T-cell (primary cell): ENCODE results near the gene EP400. TPM values are rescaled to one million over a fixed set of nuclear protein-coding genes. Genes with fewer than 3 reads are reported as not detected.
A peak's percentile ranks its signal among the peaks of the same experiment; 100 is the strongest.
"Not testable (repeated sequence)": the region's sequence is repeated elsewhere in the genome, so short reads cannot be mapped to it uniquely, and the experiment has no call there.

Experiments used
- ATAC-seq, 4 experiments: fragments of 200-7000 bp in 3 of 4; fragments of 150-1000 bp in 1 of 4; cut with Tn5 transposase; replicated peaks in 1 of 4; 1 replicate in 3 of 4; 2 replicates in 1 of 4; pipeline ENCODE4 v1.10.0; 2021; ENCODE audit warnings: moderate library complexity in 3 of 4, mild to moderate bottlenecking in 2 of 4, moderate number of reproducible peaks in 1 of 4
- CTCF ChIA-PET, 2 donors: fragments of 300-600 bp; sonication (Branson Sonifier 250); formaldehyde crosslinking; loops; one replicate each; lab custom pipeline; 2022; ENCODE audit warnings: antibody characterized with exemption in 2 of 2; lab: Charles Lee
- POLR2A ChIA-PET, 2 donors: fragments of 300-600 bp; sonication (Branson Sonifier 250); formaldehyde crosslinking; loops; one replicate each; lab custom pipeline; 2022; ENCODE audit warnings: antibody characterized with exemption in 2 of 2; lab: Charles Lee
- DNase-seq, 35 experiments: peaks; one replicate each; pipeline versions ENCODE4 v3.0.0 to v3.0.0-alpha.2; 2013 to 2023
- H3K27ac ChIP-seq: one replicate; pipeline ENCODE4 v1.5.1; 2013; ENCODE audit warnings: low read length
- H3K27me3 ChIP-seq, 2 experiments: replicated peaks in 1 of 2; 1 replicate in 1 of 2; 2 replicates in 1 of 2; pipeline versions ENCODE4 v1.6.1 to v1.7.0; 2013; ENCODE audit warnings: low read length in 1 of 2, mixed read lengths in 1 of 2; ENCODE audit not compliant: control insufficient read depth in 2 of 2, insufficient read depth in 2 of 2; ENCODE audit errors: extremely low read depth in 1 of 2
- H3K36me3 ChIP-seq, 2 donors: 1 replicate in 1 of 2; 2 replicates in 1 of 2; pipeline versions ENCODE4 v1.6.1 to v1.7.0; 2013; ENCODE audit warnings: low read length in 1 of 2; ENCODE audit not compliant: control insufficient read depth in 2 of 2, insufficient read depth in 1 of 2; ENCODE audit errors: extremely low read depth in 1 of 2
- H3K4me1 ChIP-seq, 2 experiments: 1 replicate in 1 of 2; 2 replicates in 1 of 2; pipeline versions ENCODE4 v1.6.1 to v1.7.0; 2013; ENCODE audit warnings: low read length in 2 of 2, mixed read lengths in 1 of 2; ENCODE audit not compliant: insufficient read depth in 2 of 2, control insufficient read depth in 1 of 2; ENCODE audit errors: extremely low read depth in 1 of 2
- H3K4me3 ChIP-seq, 2 donors: 1 replicate in 1 of 2; 2 replicates in 1 of 2; pipeline versions ENCODE4 v1.5.1 to v1.7.0; 2013; ENCODE audit warnings: mild to moderate bottlenecking in 2 of 2, low read length in 1 of 2, moderate library complexity in 1 of 2; ENCODE audit not compliant: control insufficient read depth in 1 of 2; ENCODE audit errors: extremely low read depth in 1 of 2
- H3K9me3 ChIP-seq: 2 replicates; pipeline ENCODE4 v1.7.0; 2013
- H3K27ac Mint-ChIP-seq, 2 donors: one replicate each; pipeline ENCODE4 v1.8.0; 2020 to 2021; ENCODE audit warnings: mild to moderate bottlenecking in 2 of 2, mixed read lengths in 2 of 2
- H3K27me3 Mint-ChIP-seq, 2 donors: one replicate each; pipeline ENCODE4 v1.8.0; 2021 to 2022; ENCODE audit warnings: mixed read lengths in 2 of 2
- H3K36me3 Mint-ChIP-seq: one replicate; pipeline ENCODE4 v1.8.0; 2021; ENCODE audit warnings: mixed read lengths
- H3K4me1 Mint-ChIP-seq, 3 donors: one replicate each; pipeline ENCODE4 v1.8.0; 2020 to 2022; ENCODE audit warnings: mixed read lengths in 3 of 3, mild to moderate bottlenecking in 1 of 3
- H3K4me3 Mint-ChIP-seq, 3 donors: one replicate each; pipeline ENCODE4 v1.8.0; 2020 to 2022; ENCODE audit warnings: mild to moderate bottlenecking in 3 of 3, mixed read lengths in 3 of 3, moderate library complexity in 3 of 3
- H3K9me3 Mint-ChIP-seq, 3 donors: one replicate each; pipeline ENCODE4 v1.8.0; 2020 to 2022; ENCODE audit warnings: mixed read lengths in 3 of 3
- WGBS: methylation state at CpG from one replicate; pipeline ENCODE4 v1.1.5; 2013; ENCODE audit warnings: missing lambda C conversion rate; ENCODE audit not compliant: insufficient coverage; 5-methylcytosine and 5-hydroxymethylcytosine counted together
- total RNA-seq, 35 experiments: library from RNA in 6 of 35; stranded (reverse) in 6 of 35; fragments of 120-200 nt in 1 of 35; gene quantifications; one replicate each; pipeline versions ENCODE4 v1.2.1 to v1.2.4 and lab custom pipeline; 2013 to 2026

The EP400 gene
- total RNA-seq, 5 donors from 2014 or later (not counting 1 experiment from before 2014, with no cell fraction given) = 75.7 to 84.3 (median 79.2) TPM

DNA sequence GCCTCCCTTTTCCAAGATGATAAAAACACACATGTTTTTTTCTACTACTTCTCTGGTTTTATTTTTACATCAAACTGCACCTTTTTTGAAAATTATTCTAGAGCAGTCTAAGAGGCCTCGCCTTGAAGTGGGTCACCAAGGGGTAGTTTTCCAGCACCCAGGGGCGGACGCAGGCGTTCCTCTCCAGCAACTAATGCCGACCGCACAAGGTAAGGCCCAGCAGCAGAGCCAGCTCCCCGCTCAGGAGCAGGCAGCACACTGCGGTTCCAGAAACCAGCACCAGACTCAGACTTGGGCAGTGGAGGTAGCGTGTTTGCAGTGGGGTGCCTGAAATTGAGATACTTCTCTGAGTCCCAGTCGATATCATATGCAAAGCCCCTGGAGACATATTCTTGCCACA is 31.6 kb downstream of the EP400 start:
- 100% methylated on average over 9 of the region's 10 CpGs for WGBS

DNA sequence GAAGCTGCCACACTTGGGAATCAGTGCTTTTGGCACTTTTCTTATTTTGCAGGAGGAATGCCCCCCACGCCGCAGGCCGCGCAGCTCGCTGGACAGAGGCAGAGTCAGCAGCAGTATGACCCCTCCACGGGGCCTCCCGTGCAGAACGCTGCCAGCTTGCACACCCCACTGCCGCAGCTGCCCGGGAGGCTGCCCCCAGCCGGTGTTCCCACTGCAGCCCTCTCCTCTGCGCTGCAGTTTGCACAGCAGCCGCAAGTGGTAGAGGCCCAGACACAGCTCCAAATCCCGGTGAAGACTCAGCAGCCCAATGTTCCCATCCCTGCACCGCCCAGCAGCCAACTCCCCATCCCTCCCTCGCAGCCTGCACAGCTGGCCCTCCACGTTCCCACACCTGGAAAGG is 32.3 kb downstream of the EP400 start:
- ChIA-PET CTCF (no interaction called here), POLR2A (no interaction called here)
- Histone ChIP-seq H3K27me3 (no peaks in the 10 kb centered on the region), H3K4me1 (no peaks in the 10 kb centered on the region), H3K4me3 (no peak overlapping the region), H3K27ac (no peak overlapping the region), H3K9me3 (no peaks in the 10 kb centered on the region), H3K36me3 (peaks cover 23 to 71% of the 10 kb centered on the region in 2 donors)
- 97% methylated on average over 13 of the region's 17 CpGs for WGBS
- Mint-ChIP-seq H3K9me3 (no peaks in the 10 kb centered on the region), H3K27me3 (no peaks in the 10 kb centered on the region), H3K4me3 (no peak overlapping the region), H3K27ac (no peak overlapping the region), H3K36me3 (peaks cover 42% of the 10 kb centered on the region), H3K4me1 (peaks cover 5 to 12% (median 9%) of the 10 kb centered on the region in 3 donors)
- DNase-seq = no peak
- no peak for ATAC-seq

More for the DNA sequence above, 31.6 kb downstream of the EP400 start:
- no peaks in the 10 kb centered on the region for H3K9me3 Mint-ChIP-seq
- no peaks in the 10 kb centered on the region for H3K4me1 ChIP-seq
- peaks cover 9 to 16% (median 13%) of the 10 kb centered on the region in 3 donors for H3K4me1 Mint-ChIP-seq
- no peaks in the 10 kb centered on the region for H3K27me3 ChIP-seq
- no peaks in the 10 kb centered on the region for H3K9me3 ChIP-seq
- CTCF ChIA-PET = no interaction called here
- peaks cover 35% of the 10 kb centered on the region for H3K36me3 Mint-ChIP-seq
- no peak overlapping the region for H3K27ac Mint-ChIP-seq
- DNase-seq (no peak), ATAC-seq (no peak)
- POLR2A ChIA-PET = no interaction called here
- no peaks in the 10 kb centered on the region for H3K27me3 Mint-ChIP-seq
- peaks cover 17 to 65% of the 10 kb centered on the region in 2 donors for H3K36me3 ChIP-seq
- H3K27ac ChIP-seq = no peak overlapping the region
- H3K4me3 Mint-ChIP-seq = no peak overlapping the region
- no peak overlapping the region for H3K4me3 ChIP-seq

DNA sequence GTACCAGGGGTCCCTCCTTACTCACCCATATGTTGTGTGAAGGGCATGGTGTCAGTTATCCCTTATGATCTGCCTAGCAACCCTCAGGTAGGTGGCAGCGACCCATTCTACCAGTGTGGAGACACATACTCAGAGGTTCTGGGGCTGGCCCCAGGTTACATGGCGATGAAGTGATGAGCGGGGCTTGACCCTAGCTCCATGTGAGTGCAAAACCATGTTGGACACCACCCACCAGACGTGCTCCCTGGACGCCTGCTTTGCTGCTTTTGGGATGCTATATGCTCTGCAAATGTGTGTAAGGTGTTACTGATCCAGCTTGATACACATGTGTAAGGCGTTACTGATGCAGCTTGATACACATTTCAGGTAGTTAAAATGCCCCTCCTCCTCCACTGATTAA is 33.3 kb downstream of the EP400 start:
- Mint-ChIP-seq H3K36me3 (peaks cover 45% of the 10 kb centered on the region), H3K4me1 (peaks cover 3% of the 10 kb centered on the region in 3 donors), H3K27me3 (no peaks in the 10 kb centered on the region), H3K4me3 (no peak overlapping the region), H3K27ac (no peak overlapping the region), H3K9me3 (no peaks in the 10 kb centered on the region)
- WGBS = 100% methylated on average over 2 of the region's 6 CpGs
- no peak overlapping the region for H3K4me3 ChIP-seq
- ATAC-seq = no peak
- ChIA-PET POLR2A (no interaction called here), CTCF (no interaction called here)
- no peaks in the 10 kb centered on the region for H3K9me3 ChIP-seq
- peaks cover 24 to 81% of the 10 kb centered on the region in 2 donors for H3K36me3 ChIP-seq
- no peaks in the 10 kb centered on the region for H3K27me3 ChIP-seq
- H3K27ac ChIP-seq = no peak overlapping the region
- no peaks in the 10 kb centered on the region for H3K4me1 ChIP-seq
- DNase-seq = no peak

DNA sequence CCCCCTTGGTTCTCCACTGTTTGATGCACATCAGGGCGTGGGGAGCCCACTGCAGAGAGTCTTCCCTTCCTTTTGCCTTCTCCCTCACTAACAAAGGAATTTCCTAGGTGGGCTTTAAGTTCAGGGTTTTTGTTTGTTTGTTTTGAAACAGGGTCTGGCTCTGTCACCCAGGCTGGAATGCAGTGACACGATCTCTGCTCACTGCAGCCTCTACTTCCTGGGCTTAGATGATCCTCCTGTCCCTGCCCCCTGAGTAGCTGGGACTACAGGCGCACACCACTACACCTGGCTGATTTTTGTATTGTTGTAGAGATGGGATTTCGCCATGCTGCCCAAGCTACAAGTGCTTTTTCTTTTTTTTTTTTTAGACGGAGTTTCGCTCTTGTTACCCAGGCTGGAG is 33.8 kb downstream of the EP400 start:
- ATAC-seq (no peak), DNase-seq (no peak)
- Histone ChIP-seq H3K36me3 (peaks cover 24 to 85% of the 10 kb centered on the region in 2 donors), H3K27me3 (no peaks in the 10 kb centered on the region), H3K4me1 (no peaks in the 10 kb centered on the region), H3K9me3 (no peaks in the 10 kb centered on the region), H3K27ac (no peak overlapping the region), H3K4me3 (no peak overlapping the region)
- H3K27me3 Mint-ChIP-seq = no peaks in the 10 kb centered on the region
- ChIA-PET POLR2A (interaction anchor here in 1 of 2 donors (0.7 to 0.9 kb wide), 2 partner anchors 101 to 652 kb away, joined by 3 read pairs; no protein-coding TSS in a partner anchor), CTCF (no interaction called here)
- no peaks in the 10 kb centered on the region for H3K4me1 Mint-ChIP-seq
- no peak overlapping the region for H3K27ac Mint-ChIP-seq
- no peak overlapping the region for H3K4me3 Mint-ChIP-seq
- no peaks in the 10 kb centered on the region for H3K9me3 Mint-ChIP-seq
- peaks cover 46% of the 10 kb centered on the region for H3K36me3 Mint-ChIP-seq
- 100% methylated on average over 1 of the region's 6 CpGs for WGBS

DNA sequence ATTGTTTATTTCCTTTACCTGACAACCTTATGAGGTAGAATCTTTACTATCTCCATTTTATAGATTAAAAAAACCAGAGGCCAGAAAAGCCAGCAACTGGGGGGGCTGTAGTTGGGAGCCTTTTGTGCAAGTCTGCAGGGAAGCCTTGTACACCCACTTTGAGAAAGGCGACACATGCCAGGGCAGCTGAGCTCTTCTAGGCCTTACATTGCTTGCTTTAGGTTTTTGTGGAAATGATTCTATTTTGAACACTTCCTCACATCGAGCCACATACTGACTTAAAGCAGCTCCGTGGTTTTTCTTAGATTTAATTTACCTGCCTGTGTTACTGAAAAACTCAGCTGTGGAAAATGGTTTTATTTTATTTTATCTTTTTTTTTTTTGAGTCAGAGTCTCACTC is 34.6 kb downstream of the EP400 start:
- Histone ChIP-seq H3K9me3 (no peaks in the 10 kb centered on the region), H3K4me3 (no peak overlapping the region), H3K4me1 (no peaks in the 10 kb centered on the region), H3K27me3 (no peaks in the 10 kb centered on the region), H3K27ac (no peak overlapping the region), H3K36me3 (peaks cover 24 to 91% of the 10 kb centered on the region in 2 donors)
- Mint-ChIP-seq H3K9me3 (no peaks in the 10 kb centered on the region), H3K27ac (no peak overlapping the region), H3K4me1 (no peaks in the 10 kb centered on the region), H3K4me3 (no peak overlapping the region), H3K36me3 (peaks cover 52% of the 10 kb centered on the region), H3K27me3 (no peaks in the 10 kb centered on the region)
- WGBS = no CpG with 5 or more reads among the region's 3 CpGs
- CTCF ChIA-PET = no interaction called here
- ATAC-seq (no peak), DNase-seq (no peak)
- POLR2A ChIA-PET = interaction anchor here in 1 of 2 donors (0.7 to 0.9 kb wide), 2 partner anchors 102 to 653 kb away, joined by 3 read pairs; no protein-coding TSS in a partner anchor

DNA sequence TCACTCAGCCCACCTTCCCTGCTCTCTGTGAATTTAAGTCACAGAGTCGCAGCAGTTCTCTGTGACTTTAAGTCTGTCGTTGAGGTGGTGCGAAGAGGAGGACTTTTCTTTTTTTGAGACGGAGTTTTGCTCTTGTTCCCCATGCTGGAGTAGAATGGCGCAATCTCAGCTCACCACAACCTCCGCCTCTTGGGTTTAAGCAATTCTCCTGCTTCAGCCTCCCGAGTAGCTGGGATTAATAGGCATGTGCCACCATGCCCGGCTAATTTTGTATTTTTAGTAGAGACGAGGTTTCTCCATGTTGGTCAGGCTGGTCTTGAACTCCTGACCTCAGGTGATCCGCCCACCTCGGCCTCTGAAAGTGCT is 35.8 kb downstream of the EP400 start:
- H3K27ac Mint-ChIP-seq, POLR2A ChIA-PET, H3K27me3 Mint-ChIP-seq, H3K27ac ChIP-seq, CTCF ChIA-PET, H3K4me1 ChIP-seq, ATAC-seq, H3K4me3 ChIP-seq, H3K9me3 ChIP-seq, H3K9me3 Mint-ChIP-seq, H3K27me3 ChIP-seq, H3K4me3 Mint-ChIP-seq, H3K4me1 Mint-ChIP-seq: not testable (repeated sequence)
- H3K36me3 ChIP-seq = peaks cover 24 to 91% of the 10 kb centered on the region in 2 donors
- peaks cover 59% of the 10 kb centered on the region for H3K36me3 Mint-ChIP-seq
- DNase-seq = peak in 1 of 35 experiments; percentile 4
- WGBS = 95% methylated on average over 4 of the region's 11 CpGs

DNA sequence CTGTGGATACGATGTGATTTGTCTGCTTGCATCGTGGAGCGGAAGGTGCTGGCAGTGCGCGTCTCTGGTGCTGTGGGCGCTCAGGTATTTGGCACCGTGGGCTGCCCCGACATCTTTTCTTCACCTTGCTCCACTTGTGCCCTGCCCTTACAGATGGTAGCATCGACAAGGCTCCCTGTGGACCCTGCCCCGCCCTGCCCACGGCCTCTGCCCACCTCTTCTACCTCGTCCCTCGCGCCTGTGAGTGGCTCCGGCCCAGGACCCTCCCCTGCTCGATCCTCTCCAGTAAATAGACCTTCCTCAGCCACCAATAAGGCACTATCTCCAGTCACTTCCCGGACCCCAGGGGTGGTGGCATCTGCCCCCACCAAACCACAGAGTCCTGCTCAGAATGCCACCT is 36.6 kb downstream of the EP400 start:
- H3K4me1 ChIP-seq = no peaks in the 10 kb centered on the region
- POLR2A ChIA-PET = no interaction called here
- Mint-ChIP-seq H3K9me3 (no peaks in the 10 kb centered on the region), H3K27ac (no peak overlapping the region), H3K4me1 (no peaks in the 10 kb centered on the region), H3K36me3 (peaks cover 61% of the 10 kb centered on the region), H3K4me3 (no peak overlapping the region), H3K27me3 (no peaks in the 10 kb centered on the region)
- CTCF ChIA-PET = no interaction called here
- no peak overlapping the region for H3K4me3 ChIP-seq
- 97% methylated on average over 16 of the region's 17 CpGs for WGBS
- H3K27me3 ChIP-seq = no peaks in the 10 kb centered on the region
- H3K27ac ChIP-seq = no peak overlapping the region
- no peaks in the 10 kb centered on the region for H3K9me3 ChIP-seq
- DNase-seq (no peak), ATAC-seq (no peak)
- H3K36me3 ChIP-seq = peaks cover 28 to 91% of the 10 kb centered on the region in 2 donors
